ENCODE data around the gene PF4V1. TPM values are rescaled to one million over a fixed set of nuclear protein-coding genes. Genes with fewer than 3 reads are reported as not detected.

PF4V1 gene
- total RNA-seq, 1 donor from 2014 or later = not detected

DNA sequence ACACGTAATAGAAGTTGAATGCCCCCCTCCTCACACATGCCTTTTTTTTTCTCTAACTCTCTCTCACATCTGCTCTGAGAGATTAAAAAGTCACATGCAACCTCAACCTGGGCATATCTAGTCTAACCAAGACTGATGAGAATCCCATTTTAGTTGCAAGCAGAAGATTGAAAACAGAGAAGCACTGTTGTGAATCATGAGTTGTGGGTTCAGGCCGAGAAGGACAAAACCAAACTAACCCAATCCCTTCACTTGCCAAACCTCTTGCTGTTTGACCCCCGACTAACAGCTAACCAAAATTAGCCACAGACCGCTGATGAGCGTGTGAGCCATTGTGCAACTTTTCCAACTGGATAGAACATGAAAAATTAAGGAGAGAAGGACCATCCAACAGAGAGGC, 47.9 kb downstream of the PF4V1 start:
- Histone ChIP-seq H3K4me1 (no peaks in the 10 kb centered on the region), H3K36me3 (no peaks in the 10 kb centered on the region), H3K4me3 (no peak overlapping the region), H3K27ac (no peak overlapping the region), H3K9me3 (no peaks in the 10 kb centered on the region), H3K27me3 (ENCODE audit: low read depth) (no peaks in the 10 kb centered on the region)
- intact Hi-C loops (cut with DNase I) = no loop called here
- TF ChIP-seq, protein P1, sequence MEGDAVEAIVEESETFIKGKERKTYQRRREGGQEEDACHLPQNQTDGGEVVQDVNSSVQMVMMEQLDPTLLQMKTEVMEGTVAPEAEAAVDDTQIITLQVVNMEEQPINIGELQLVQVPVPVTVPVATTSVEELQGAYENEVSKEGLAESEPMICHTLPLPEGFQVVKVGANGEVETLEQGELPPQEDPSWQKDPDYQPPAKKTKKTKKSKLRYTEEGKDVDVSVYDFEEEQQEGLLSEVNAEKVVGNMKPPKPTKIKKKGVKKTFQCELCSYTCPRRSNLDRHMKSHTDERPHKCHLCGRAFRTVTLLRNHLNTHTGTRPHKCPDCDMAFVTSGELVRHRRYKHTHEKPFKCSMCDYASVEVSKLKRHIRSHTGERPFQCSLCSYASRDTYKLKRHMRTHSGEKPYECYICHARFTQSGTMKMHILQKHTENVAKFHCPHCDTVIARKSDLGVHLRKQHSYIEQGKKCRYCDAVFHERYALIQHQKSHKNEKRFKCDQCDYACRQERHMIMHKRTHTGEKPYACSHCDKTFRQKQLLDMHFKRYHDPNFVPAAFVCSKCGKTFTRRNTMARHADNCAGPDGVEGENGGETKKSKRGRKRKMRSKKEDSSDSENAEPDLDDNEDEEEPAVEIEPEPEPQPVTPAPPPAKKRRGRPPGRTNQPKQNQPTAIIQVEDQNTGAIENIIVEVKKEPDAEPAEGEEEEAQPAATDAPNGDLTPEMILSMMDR (IDR thresholded peaks at IDR 0.05) = no peak
- DNase-seq = no peak
- no peak for ATAC-seq

DNA sequence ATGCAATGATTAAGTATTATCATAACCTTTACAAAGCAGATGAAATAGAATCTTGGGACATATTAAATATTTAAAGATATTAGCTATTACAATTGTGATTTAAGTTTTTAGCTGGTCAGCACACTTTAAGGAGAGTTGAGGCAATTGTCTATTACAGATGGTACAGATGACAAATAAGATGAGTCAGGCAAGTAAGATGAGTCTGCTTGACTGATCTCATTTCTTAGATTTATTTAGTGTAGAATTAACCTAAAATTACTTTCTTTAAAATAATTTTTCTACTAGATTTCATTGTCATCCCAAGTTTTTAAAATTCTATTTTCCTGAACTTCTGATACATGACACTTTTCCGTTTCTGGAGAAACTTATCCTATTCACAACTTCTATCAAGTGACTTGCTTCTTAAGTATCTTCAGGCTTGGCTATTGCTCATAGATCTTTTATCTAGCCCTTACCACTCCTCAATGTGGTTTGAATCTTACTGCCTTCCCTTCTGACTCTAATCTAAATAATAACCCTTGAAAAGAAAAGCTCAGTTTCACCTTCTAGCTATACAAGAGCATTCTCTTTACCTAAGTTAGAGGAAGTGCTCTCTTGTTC, 49.0 kb downstream of the PF4V1 start:
- H3K27ac ChIP-seq = no peak overlapping the region
- ATAC-seq (no peak), DNase-seq (no peak)
- no peaks in the 10 kb centered on the region for H3K27me3 ChIP-seq (ENCODE audit: low read depth)
- TF ChIP-seq, protein P1 (IDR thresholded peaks at IDR 0.05) = no peak
- intact Hi-C loops (cut with DNase I) = no loop called here
- no peak overlapping the region for H3K4me3 ChIP-seq
- no peaks in the 10 kb centered on the region for H3K4me1 ChIP-seq
- no peaks in the 10 kb centered on the region for H3K36me3 ChIP-seq
- H3K9me3 ChIP-seq = no peaks in the 10 kb centered on the region

DNA sequence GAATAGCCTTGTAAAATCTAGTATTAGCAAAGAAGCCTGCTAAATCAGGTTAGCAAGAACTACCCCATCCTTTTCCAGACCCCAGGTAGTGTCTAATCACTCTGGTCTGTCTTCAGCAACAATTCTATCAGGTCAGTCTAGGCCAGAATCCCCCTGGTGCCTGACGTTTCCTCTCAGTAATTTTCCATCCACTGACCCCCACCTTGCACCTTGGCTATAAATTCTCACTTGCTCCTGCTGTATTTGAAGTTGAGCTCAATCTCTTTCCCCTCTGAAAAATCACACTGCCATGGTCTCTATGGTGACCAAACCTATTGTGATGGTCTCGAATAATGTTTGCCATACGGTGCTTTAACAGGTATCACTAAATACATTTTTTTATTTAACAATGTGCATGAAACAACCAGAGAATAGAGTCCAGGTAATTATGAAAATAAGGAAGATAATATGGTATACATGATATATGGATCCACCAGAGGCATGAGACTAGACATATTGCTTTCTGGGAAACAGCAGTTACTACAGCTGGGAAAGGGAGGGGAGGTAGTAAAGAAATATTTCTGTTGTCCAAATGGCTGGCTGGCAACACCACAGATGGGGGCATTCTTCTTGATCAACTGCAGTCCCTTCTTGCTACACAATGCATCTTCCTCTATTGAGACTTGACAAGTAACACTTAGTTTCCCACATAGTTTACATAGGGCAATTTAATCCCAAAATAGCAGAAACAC, 49.9 kb downstream of the PF4V1 start:
- no peaks in the 10 kb centered on the region for H3K9me3 ChIP-seq
- no peak for ATAC-seq
- no peak overlapping the region for H3K27ac ChIP-seq
- intact Hi-C loops (cut with DNase I) = no loop called here
- TF ChIP-seq, protein P1 (IDR thresholded peaks at IDR 0.05) = no peak
- no peak overlapping the region for H3K4me3 ChIP-seq
- no peak for DNase-seq
- no peaks in the 10 kb centered on the region for H3K27me3 ChIP-seq (ENCODE audit: low read depth)
- H3K4me1 ChIP-seq = no peaks in the 10 kb centered on the region
- H3K36me3 ChIP-seq = no peaks in the 10 kb centered on the region

Other genes starting within 250 kb of the PF4V1 start
- 1.9 TPM for gene RASSF6, start 232.9 kb upstream of the PF4V1 start, total RNA-seq
- 6.2 TPM for gene CXCL8, start 112.7 kb upstream of the PF4V1 start, total RNA-seq
- gene CXCL6, start 16.6 kb upstream of the PF4V1 start, total RNA-seq = 0.50 TPM
- gene CXCL1, start 16.1 kb downstream of the PF4V1 start, total RNA-seq = 7.0 TPM
- gene PF4, start 128.7 kb downstream of the PF4V1 start, total RNA-seq = 5.0 TPM
- 9.7 TPM for gene PPBP, start 134.9 kb downstream of the PF4V1 start, total RNA-seq
- gene CXCL5, start 145.4 kb downstream of the PF4V1 start, total RNA-seq = 5.4 TPM
- 12.1 TPM for gene CXCL3, start 185.4 kb downstream of the PF4V1 start, total RNA-seq
- 30.1 TPM for gene CXCL2, start 245.9 kb downstream of the PF4V1 start, total RNA-seq